ENCODE data around the gene AGO4.
"Not testable (repeated sequence)": the region's sequence is repeated elsewhere in the genome, so short reads cannot be mapped to it uniquely, and the experiment has no call there.

AGO4 gene

DNA sequence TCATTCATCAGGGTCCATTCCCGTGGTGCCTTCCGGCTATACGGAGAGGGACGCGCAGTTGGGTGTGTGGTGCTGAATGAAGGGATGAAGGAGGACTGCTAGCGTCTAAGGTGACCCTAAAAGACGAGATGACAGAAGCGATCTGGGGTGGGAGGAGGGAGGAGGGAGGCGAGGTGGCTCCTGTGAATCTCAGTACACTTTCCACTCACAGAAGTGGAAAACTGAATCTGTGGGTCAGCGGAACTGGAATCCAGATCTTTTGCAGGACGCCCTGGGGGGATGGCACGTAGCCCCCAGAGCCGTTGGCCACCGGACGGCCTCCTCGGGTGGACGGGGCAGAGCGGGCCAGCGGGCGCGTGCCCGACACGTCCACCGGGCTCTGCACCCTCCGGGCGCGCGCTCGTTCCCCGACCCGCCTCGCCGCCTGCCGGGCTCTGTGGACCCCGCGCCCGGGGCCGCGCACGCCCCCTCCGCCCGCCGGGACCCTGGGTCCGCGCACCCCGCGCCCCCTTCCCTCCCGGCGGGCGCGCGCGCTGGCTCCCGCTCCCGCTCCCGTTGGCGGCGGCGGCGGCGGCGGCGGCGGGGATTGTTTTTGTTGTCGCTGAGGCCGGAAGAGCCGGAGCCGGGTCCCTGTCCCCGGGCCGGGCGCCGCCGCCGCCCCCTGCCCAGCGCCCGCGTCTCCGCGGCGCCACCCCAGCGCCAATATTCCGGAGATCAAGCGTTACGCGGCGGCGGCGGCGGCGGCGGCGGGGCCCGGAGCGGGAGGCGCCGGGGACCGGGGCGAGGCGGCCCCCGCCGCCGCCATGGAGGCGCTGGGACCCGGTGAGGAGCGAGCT lies at the start of gene AGO4:
AGO4 (plus strand) TSS at position 403 of the 836 bp plus-strand sequence; CDS start at position 804, 401 bp downstream.
- Histone ChIP-seq H3K27ac (ENCODE audit: low read length) (peak within 1 kb of the TSS; percentile 76), H3K9ac (ENCODE audit: low read length in 2 of 2) (peak within 1 kb of the TSS; percentile 80 to 85), H3K4me3 (ENCODE audit: low read length in 2 of 2) (peak within 1 kb of the TSS; percentile 80 to 86), H3K36me3 (ENCODE audit: control insufficient read depth in 2 of 2, insufficient read depth in 2 of 2, low read length in 2 of 2) (no peaks in the 10 kb centered on the region), H3K4me1 (ENCODE audit: control insufficient read depth, insufficient read depth, low read length) (peaks cover 15% of the 10 kb centered on the region), H3K9me3 (ENCODE audit: control insufficient read depth in 2 of 2, low read length in 2 of 2) (no peaks in the 10 kb centered on the region), H3K27me3 (ENCODE audit: control insufficient read depth in 1 of 2, insufficient read depth in 2 of 2, low read length in 2 of 2) (no peaks in the 10 kb centered on the region)

DNA sequence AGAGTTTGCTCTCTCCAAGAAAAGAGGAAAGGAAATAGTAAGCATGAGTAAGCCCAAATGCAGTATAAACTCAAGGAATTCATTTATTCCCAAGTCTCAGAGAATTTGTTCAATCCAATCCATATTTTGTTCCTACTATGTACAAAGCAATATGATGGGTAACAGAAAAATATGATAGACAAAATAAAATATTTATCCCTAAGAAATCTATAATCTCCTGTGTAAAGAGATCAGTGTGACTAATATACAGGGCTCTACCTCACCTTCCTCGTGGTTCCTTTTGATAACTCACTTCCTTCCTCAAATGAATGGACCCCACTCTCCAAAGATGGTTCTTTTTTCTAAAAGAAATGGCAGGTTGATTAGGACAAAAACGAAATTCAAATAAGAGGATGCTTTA lies 45.7 kb upstream of the AGO4 start:
- Histone ChIP-seq H3K9me3 (ENCODE audit: control insufficient read depth in 2 of 2, low read length in 2 of 2) (no peaks in the 10 kb centered on the region), H3K36me3 (ENCODE audit: control insufficient read depth in 2 of 2, insufficient read depth in 2 of 2, low read length in 2 of 2) (no peaks in the 10 kb centered on the region), H3K27ac (ENCODE audit: low read length) (no peak overlapping the region)

GRCh38 chr1:35763201-35763600 lies 44.6 kb upstream of the AGO4 start:
- H3K4me1 ChIP-seq (ENCODE audit: control insufficient read depth, insufficient read depth, low read length) = no peaks in the 10 kb centered on the region
- H3K27ac ChIP-seq (ENCODE audit: low read length) = no peak overlapping the region
- no peaks in the 10 kb centered on the region for H3K36me3 ChIP-seq (ENCODE audit: control insufficient read depth in 2 of 2, insufficient read depth in 2 of 2, low read length in 2 of 2)
- no peaks in the 10 kb centered on the region for H3K9me3 ChIP-seq (ENCODE audit: control insufficient read depth in 2 of 2, low read length in 2 of 2)
- H3K4me3 ChIP-seq (ENCODE audit: low read length in 2 of 2) = no peak overlapping the region
- H3K27me3 ChIP-seq (ENCODE audit: control insufficient read depth in 1 of 2, insufficient read depth in 2 of 2, low read length in 2 of 2) = no peaks in the 10 kb centered on the region
- H3K9ac ChIP-seq (ENCODE audit: low read length in 2 of 2) = no peak overlapping the region

More for the DNA sequence above, 45.7 kb upstream of the AGO4 start:
- Histone ChIP-seq H3K4me3 (ENCODE audit: low read length in 2 of 2) (no peak overlapping the region), H3K27me3 (ENCODE audit: control insufficient read depth in 1 of 2, insufficient read depth in 2 of 2, low read length in 2 of 2) (no peaks in the 10 kb centered on the region), H3K4me1 (ENCODE audit: control insufficient read depth, insufficient read depth, low read length) (no peaks in the 10 kb centered on the region), H3K9ac (ENCODE audit: low read length in 2 of 2) (no peak overlapping the region)

DNA sequence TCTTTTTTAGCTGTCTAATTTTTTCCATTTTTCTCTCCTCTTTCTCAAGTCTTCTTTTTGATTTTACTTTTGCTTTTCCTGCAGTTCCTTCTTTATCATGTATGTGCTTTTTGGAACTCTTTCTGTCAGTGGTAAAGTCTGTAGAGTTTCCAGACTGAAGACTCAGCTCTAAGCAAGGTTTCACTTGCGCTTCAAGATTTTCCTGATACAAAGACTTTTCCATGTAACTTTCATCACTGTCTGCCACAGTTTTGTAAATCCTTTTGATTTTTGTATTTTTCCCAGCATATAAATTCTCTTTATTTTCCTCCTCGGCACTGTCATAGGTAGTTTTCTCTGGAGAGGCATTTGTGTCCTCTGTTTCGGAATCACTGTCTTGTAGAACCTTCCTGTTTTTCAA lies 43.5 kb upstream of the AGO4 start:
- Histone ChIP-seq H3K36me3 (ENCODE audit: control insufficient read depth in 2 of 2, insufficient read depth in 2 of 2, low read length in 2 of 2) (no peaks in the 10 kb centered on the region), H3K27me3 (ENCODE audit: control insufficient read depth in 1 of 2, insufficient read depth in 2 of 2, low read length in 2 of 2) (no peaks in the 10 kb centered on the region), H3K9me3 (ENCODE audit: control insufficient read depth in 2 of 2, low read length in 2 of 2) (no peaks in the 10 kb centered on the region), H3K4me1 (ENCODE audit: control insufficient read depth, insufficient read depth, low read length) (no peaks in the 10 kb centered on the region), H3K9ac (ENCODE audit: low read length in 2 of 2) (no peak overlapping the region), H3K4me3 (ENCODE audit: low read length in 2 of 2) (no peak overlapping the region), H3K27ac (ENCODE audit: low read length) (no peak overlapping the region)

GRCh38 chr1:35768350-35769187 lies 39.2 kb upstream of the AGO4 start:
- H3K4me1 ChIP-seq (ENCODE audit: control insufficient read depth, insufficient read depth, low read length) = no peaks in the 10 kb centered on the region
- H3K4me3 ChIP-seq (ENCODE audit: low read length in 2 of 2) = peak overlapping the region; percentile 77 to 88
- no peaks in the 10 kb centered on the region for H3K36me3 ChIP-seq (ENCODE audit: control insufficient read depth in 2 of 2, insufficient read depth in 2 of 2, low read length in 2 of 2)
- peak overlapping the region; percentile 1 to 74 for H3K9ac ChIP-seq (ENCODE audit: low read length in 2 of 2)
- H3K27me3 ChIP-seq (ENCODE audit: control insufficient read depth in 1 of 2, insufficient read depth in 2 of 2, low read length in 2 of 2) = no peaks in the 10 kb centered on the region
- H3K9me3 ChIP-seq (ENCODE audit: control insufficient read depth in 2 of 2, low read length in 2 of 2) = no peaks in the 10 kb centered on the region
- H3K27ac ChIP-seq (ENCODE audit: low read length) = peak overlapping the region; percentile 69

DNA sequence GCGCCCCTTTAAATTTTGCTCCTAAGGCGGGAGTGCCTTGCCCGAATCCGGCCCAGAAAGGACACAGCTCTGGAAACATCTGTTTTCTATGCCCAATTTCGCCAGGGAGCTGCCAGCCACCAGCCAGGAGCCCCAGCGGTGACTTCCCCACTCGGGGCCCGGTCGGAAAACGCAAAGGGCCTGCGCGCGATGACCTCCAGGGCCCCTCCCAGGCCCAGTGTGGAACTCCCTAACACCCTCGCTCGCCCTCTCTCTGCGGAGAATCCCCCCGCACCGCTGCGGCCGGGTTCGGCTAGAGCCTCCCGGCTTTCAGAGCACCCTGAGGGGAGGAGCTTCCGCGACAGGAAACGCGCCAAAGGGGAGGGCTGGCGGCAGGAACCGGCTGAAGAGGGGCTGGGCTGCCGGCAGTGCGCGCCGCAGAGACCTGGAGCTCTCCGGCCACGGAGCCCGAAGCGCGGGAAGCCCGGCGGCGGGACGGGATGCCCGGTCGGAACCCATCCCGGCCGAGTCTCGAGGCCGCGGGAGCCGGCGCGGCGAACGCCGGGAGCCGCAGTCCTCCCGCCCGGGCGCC lies 38.5 kb upstream of the AGO4 start:
- peak overlapping the region; percentile 77 to 88 for H3K4me3 ChIP-seq (ENCODE audit: low read length in 2 of 2)
- peak overlapping the region; percentile 69 for H3K27ac ChIP-seq (ENCODE audit: low read length)
- H3K9ac ChIP-seq (ENCODE audit: low read length in 2 of 2) = peak overlapping the region; percentile 74 to 75
- no peaks in the 10 kb centered on the region for H3K9me3 ChIP-seq (ENCODE audit: control insufficient read depth in 2 of 2, low read length in 2 of 2)
- no peaks in the 10 kb centered on the region for H3K27me3 ChIP-seq (ENCODE audit: control insufficient read depth in 1 of 2, insufficient read depth in 2 of 2, low read length in 2 of 2)
- H3K36me3 ChIP-seq (ENCODE audit: control insufficient read depth in 2 of 2, insufficient read depth in 2 of 2, low read length in 2 of 2) = no peaks in the 10 kb centered on the region
- H3K4me1 ChIP-seq (ENCODE audit: control insufficient read depth, insufficient read depth, low read length) = no peaks in the 10 kb centered on the region

DNA sequence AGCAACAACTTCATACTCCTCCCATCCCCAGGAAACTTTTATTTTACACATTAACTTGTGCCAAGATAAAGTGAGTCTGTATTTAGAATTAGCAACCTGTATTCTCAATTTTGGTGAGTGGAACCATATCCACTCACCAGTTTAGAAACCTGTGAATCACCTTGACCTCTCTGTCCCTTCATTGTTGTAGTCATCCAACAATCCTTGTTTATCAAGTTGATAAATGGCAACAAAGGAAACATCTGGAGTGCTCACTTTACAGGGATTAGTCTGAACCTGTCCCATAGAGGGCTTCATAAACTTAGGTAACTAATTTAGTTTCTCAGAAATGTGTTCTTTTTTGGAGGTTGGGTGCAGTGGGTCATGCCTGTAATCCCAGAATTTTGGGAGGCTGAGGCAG lies 34.1 kb upstream of the AGO4 start:
- no peak overlapping the region for H3K4me3 ChIP-seq (ENCODE audit: low read length in 2 of 2)
- no peaks in the 10 kb centered on the region for H3K4me1 ChIP-seq (ENCODE audit: control insufficient read depth, insufficient read depth, low read length)
- no peaks in the 10 kb centered on the region for H3K36me3 ChIP-seq (ENCODE audit: control insufficient read depth in 2 of 2, insufficient read depth in 2 of 2, low read length in 2 of 2)
- H3K27me3 ChIP-seq (ENCODE audit: control insufficient read depth in 1 of 2, insufficient read depth in 2 of 2, low read length in 2 of 2) = no peaks in the 10 kb centered on the region
- no peaks in the 10 kb centered on the region for H3K9me3 ChIP-seq (ENCODE audit: control insufficient read depth in 2 of 2, low read length in 2 of 2)
- H3K9ac ChIP-seq (ENCODE audit: low read length in 2 of 2) = no peak overlapping the region
- H3K27ac ChIP-seq (ENCODE audit: low read length) = no peak overlapping the region

DNA sequence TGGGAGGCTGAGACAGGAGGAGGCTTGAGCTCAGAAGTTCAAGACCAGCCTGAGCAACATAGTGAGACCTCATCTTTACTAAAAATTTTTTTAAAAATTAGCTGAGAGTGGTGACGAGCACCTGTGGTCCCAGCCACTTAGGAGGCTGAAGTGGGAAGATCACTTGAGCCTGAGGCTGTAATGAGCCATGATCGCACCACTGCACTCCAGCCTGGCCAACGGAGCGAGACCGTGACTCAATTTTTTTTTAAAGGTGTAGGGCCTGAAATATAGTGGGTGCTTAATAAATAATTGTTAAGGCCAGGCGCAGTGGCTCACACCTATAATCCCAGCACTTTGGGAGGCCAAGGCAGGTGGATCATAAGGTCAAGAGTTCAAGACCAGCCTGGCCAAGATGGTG lies 31.6 kb upstream of the AGO4 start:
- not testable (repeated sequence) for H3K36me3 ChIP-seq (ENCODE audit: control insufficient read depth in 2 of 2, insufficient read depth in 2 of 2, low read length in 2 of 2); H3K27ac ChIP-seq (ENCODE audit: low read length); H3K27me3 ChIP-seq (ENCODE audit: control insufficient read depth in 1 of 2, insufficient read depth in 2 of 2, low read length in 2 of 2); H3K4me3 ChIP-seq (ENCODE audit: low read length in 2 of 2); H3K9ac ChIP-seq (ENCODE audit: low read length in 2 of 2); H3K4me1 ChIP-seq (ENCODE audit: control insufficient read depth, insufficient read depth, low read length); H3K9me3 ChIP-seq (ENCODE audit: control insufficient read depth in 2 of 2, low read length in 2 of 2)

DNA sequence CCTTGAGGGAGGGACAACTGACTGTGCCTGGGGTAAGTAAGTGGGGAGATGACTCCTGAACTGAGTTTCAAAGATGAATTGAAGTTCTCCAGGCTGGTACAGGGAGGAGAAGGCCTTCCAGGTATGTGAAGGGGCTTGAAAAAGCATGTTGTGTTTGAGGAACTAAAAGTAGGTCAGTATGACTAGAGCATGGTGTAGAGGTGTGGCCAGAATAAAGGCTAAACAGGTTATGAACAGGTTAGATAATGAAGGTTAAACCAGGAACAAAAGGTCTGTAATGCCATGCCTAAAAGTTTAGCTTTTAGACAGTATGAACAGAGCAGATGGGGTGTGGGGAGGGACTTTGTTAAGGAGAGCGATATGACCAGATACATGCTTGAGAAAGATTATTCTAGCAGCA lies 30.7 kb upstream of the AGO4 start:
- Histone ChIP-seq H3K27me3 (ENCODE audit: control insufficient read depth in 1 of 2, insufficient read depth in 2 of 2, low read length in 2 of 2) (no peaks in the 10 kb centered on the region), H3K4me1 (ENCODE audit: control insufficient read depth, insufficient read depth, low read length) (no peaks in the 10 kb centered on the region), H3K36me3 (ENCODE audit: control insufficient read depth in 2 of 2, insufficient read depth in 2 of 2, low read length in 2 of 2) (no peaks in the 10 kb centered on the region), H3K9ac (ENCODE audit: low read length in 2 of 2) (no peak overlapping the region), H3K4me3 (ENCODE audit: low read length in 2 of 2) (no peak overlapping the region), H3K9me3 (ENCODE audit: control insufficient read depth in 2 of 2, low read length in 2 of 2) (no peaks in the 10 kb centered on the region), H3K27ac (ENCODE audit: low read length) (no peak overlapping the region)

DNA sequence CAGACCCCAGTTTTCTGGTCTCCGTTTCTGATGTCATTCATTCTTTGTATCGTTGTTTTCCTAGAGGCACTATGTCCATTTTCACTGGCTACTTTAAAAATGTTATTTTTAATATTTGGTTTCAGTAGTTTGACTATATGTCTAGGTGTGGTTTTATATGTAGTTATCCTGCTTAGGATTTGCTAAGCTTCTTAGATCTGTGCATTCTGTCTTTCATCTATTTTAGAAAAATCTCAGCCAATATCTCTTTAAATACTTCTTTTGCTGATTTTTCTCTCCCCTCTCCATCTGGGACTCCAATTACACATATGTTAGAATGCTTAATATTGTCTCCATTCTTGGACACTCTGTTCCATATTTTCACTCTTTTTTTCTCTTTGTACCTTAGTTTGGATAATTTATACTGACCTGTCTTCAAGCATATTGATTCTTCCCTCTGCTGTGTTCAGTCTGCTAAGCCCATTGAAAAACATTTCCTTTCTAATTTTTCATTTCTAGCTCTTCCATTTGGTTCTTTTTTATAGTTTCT lies 24.7 kb upstream of the AGO4 start:
- no peak overlapping the region for H3K27ac ChIP-seq (ENCODE audit: low read length)
- H3K36me3 ChIP-seq (ENCODE audit: control insufficient read depth in 2 of 2, insufficient read depth in 2 of 2, low read length in 2 of 2) = no peaks in the 10 kb centered on the region
- H3K4me3 ChIP-seq (ENCODE audit: low read length in 2 of 2) = no peak overlapping the region
- H3K27me3 ChIP-seq (ENCODE audit: control insufficient read depth in 1 of 2, insufficient read depth in 2 of 2, low read length in 2 of 2) = no peaks in the 10 kb centered on the region
- no peak overlapping the region for H3K9ac ChIP-seq (ENCODE audit: low read length in 2 of 2)
- no peaks in the 10 kb centered on the region for H3K9me3 ChIP-seq (ENCODE audit: control insufficient read depth in 2 of 2, low read length in 2 of 2)
- no peaks in the 10 kb centered on the region for H3K4me1 ChIP-seq (ENCODE audit: control insufficient read depth, insufficient read depth, low read length)

Data from stomach smooth muscle (tissue), 2 donors.